Uterus (tissue), 4 donors: Measurements from ENCODE around the gene ZNF335. TPM values are rescaled to one million over a fixed set of nuclear protein-coding genes. Genes with fewer than 3 reads are reported as not detected.
"Not testable (repeated sequence)": the region's sequence is repeated elsewhere in the genome, so short reads cannot be mapped to it uniquely, and the experiment has no call there.

Source experiments
- DNase-seq, 2 donors: peaks; one replicate each; pipeline ENCODE4 v3.0.0-alpha.2; 2019 to 2020
- H3K27ac ChIP-seq, 2 donors: fragments of 200-600 bp; sonication (generic); 1 replicate in 1 of 2; 2 replicates in 1 of 2; pipeline ENCODE4 v1.5.1; 2016 to 2018
- H3K27me3 ChIP-seq, 2 donors: fragments of 200-600 bp; sonication (generic); one replicate each; pipeline ENCODE4 v1.5.1; 2018 to 2019; ENCODE audit warnings: control low read depth in 1 of 2
- H3K36me3 ChIP-seq, 2 donors: fragments of 200-600 bp; sonication (generic); one replicate each; pipeline ENCODE4 v1.5.1; 2019; ENCODE audit warnings: control low read depth in 1 of 2
- H3K4me1 ChIP-seq, 2 donors: fragments of 200-600 bp; sonication (generic); one replicate each; pipeline ENCODE4 v1.5.1; 2018 to 2019; ENCODE audit warnings: control low read depth in 1 of 2
- H3K4me3 ChIP-seq, 2 donors: fragments of 200-600 bp; sonication (generic); 1 replicate in 1 of 2; 2 replicates in 1 of 2; pipeline ENCODE4 v1.5.1; 2018 to 2019; ENCODE audit warnings: mild to moderate bottlenecking in 1 of 2
- H3K9me3 ChIP-seq, 2 donors: fragments of 200-600 bp; sonication (generic); one replicate each; pipeline ENCODE4 v1.5.1; 2019; ENCODE audit warnings: control low read depth in 1 of 2
- CTCF ChIP-seq, 4 experiments: fragments of 200-600 bp in 2 of 4; fragments of 450-650 bp in 2 of 4; sonication (generic) in 2 of 4; IDR thresholded peaks; one replicate each; pipeline ENCODE4 v1.5.1; 2016 to 2019; ENCODE audit warnings: antibody characterized with exemption in 4 of 4, mild to moderate bottlenecking in 2 of 4, moderate library complexity in 1 of 4
- POLR2A ChIP-seq, 2 donors: fragments of 450-650 bp; IDR thresholded peaks; one replicate each; pipeline ENCODE4 v1.6.1; 2016; ENCODE audit warnings: antibody characterized with exemption in 2 of 2, mild to moderate bottlenecking in 1 of 2, moderate library complexity in 1 of 2
- intact Hi-C: fragments of 100-400 bp; cut with DNase I; formaldehyde crosslinking; loops from one replicate; pipeline ENCODE4 v1.15.1; 2023; ENCODE audit warnings: low total_unique reads
- total RNA-seq, 4 donors: library from RNA; depleted of rRNA in 3 of 4; stranded (reverse); fragments of >200 nt in 3 of 4; gene quantifications; one replicate each; pipeline versions ENCODE4 v1.1.0 to v1.2.4, GENCODE V29; 2014 to 2023
- donor health status: DM: yes; HTN: yes; CAD: no.

Gene ZNF335
- total RNA-seq, 4 donors from 2014 or later, result 14.9 to 40.0 (median 29.0) TPM

GRCh38 chr20:45994761-45995493 is 22.9 kb upstream of the ZNF335 start:
- Histone ChIP-seq H3K36me3 (no peaks in the 10 kb centered on the region), H3K9me3 (no peaks in the 10 kb centered on the region), H3K27me3 (peaks cover 0 to 3% of the 10 kb centered on the region in 2 donors), H3K4me3 (no peak overlapping the region), H3K27ac (no peak overlapping the region), H3K4me1 (no peaks in the 10 kb centered on the region)
- DNase-seq, result no peak
- no peak for TF ChIP-seq POLR2A (IDR thresholded peaks at IDR 0.05)
- no peak for TF ChIP-seq CTCF (IDR thresholded peaks at IDR 0.05)
- intact Hi-C loops, result no loop called here

GRCh38 chr20:45993197-45993951 is 21.4 kb upstream of the ZNF335 start:
- H3K27ac ChIP-seq, result no peak overlapping the region
- intact Hi-C loops, result no loop called here
- peaks cover 0 to 10% of the 10 kb centered on the region in 2 donors for H3K27me3 ChIP-seq
- no peaks in the 10 kb centered on the region for H3K36me3 ChIP-seq
- no peaks in the 10 kb centered on the region for H3K4me1 ChIP-seq
- H3K9me3 ChIP-seq, result no peaks in the 10 kb centered on the region
- DNase-seq, result no peak
- TF ChIP-seq CTCF (IDR thresholded peaks at IDR 0.05) (no peak), POLR2A (IDR thresholded peaks at IDR 0.05) (no peak)
- H3K4me3 ChIP-seq, result no peak overlapping the region

GRCh38 chr20:45991616-45992015 is 19.6 kb upstream of the ZNF335 start:
- Histone ChIP-seq H3K4me1 (no peaks in the 10 kb centered on the region), H3K4me3 (no peak overlapping the region), H3K36me3 (no peaks in the 10 kb centered on the region), H3K9me3 (no peaks in the 10 kb centered on the region), H3K27ac (no peak overlapping the region), H3K27me3 (peaks cover 0 to 9% of the 10 kb centered on the region in 2 donors)
- DNase-seq, result no peak
- intact Hi-C loops, result no loop called here
- TF ChIP-seq POLR2A (IDR thresholded peaks at IDR 0.05) (no peak), CTCF (IDR thresholded peaks at IDR 0.05) (no peak)

- H3K9me3 ChIP-seq, H3K27me3 ChIP-seq, H3K4me3 ChIP-seq, H3K4me1 ChIP-seq, H3K27ac ChIP-seq, DNase-seq, H3K36me3 ChIP-seq, intact Hi-C loops: not testable (repeated sequence)
Measured at GRCh38 chr20:45988830-45989229, 16.8 kb upstream of the ZNF335 start.

- no peaks in the 10 kb centered on the region for H3K4me1 ChIP-seq
- no peaks in the 10 kb centered on the region for H3K9me3 ChIP-seq
- intact Hi-C loops, result no loop called here
- no peaks in the 10 kb centered on the region for H3K36me3 ChIP-seq
- no peak overlapping the region for H3K27ac ChIP-seq
- H3K4me3 ChIP-seq, result no peak overlapping the region
- peaks cover 0 to 9% of the 10 kb centered on the region in 2 donors for H3K27me3 ChIP-seq
- TF ChIP-seq CTCF (IDR thresholded peaks at IDR 0.05) (peak; percentile 35 to 46 (median 42)), POLR2A (IDR thresholded peaks at IDR 0.05) (no peak)
- peak in 1 of 2 donors; percentile 48 for DNase-seq
Measured at GRCh38 chr20:45987108-45987780, 15.2 kb upstream of the ZNF335 start.
